ENCODE measurements around the gene CPLX4.
"Not testable (repeated sequence)": the region's sequence is repeated elsewhere in the genome, so short reads cannot be mapped to it uniquely, and the experiment has no call there.

CPLX4 gene

DNA sequence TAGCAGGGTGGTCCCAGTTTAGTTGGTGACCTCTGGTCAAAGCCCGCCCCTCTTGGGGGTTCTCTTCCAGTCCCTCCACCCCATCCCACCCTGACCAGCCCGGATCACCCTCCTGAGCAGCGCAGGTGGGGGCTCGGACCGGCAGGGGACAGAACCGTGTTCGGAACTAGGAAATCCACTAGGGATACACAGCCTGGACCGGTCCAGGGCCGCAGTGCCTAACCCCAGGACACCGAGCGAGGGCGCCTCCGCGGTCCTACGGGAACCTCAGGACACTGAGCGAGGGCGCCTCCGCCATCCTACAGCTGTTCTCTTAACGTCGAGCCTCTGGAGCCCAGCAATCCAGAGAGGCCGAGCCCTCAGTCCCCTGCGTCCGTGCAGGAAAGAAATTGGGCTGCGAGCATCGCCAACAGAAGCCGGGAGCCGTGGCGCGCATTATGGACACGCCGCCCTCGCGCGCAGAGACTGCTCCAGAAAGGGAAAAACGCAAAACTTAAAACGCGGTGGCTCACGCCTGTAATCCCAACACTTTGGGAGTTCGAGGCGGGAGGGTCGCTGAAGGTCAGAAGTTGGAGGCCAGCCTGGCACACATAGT, 53.7 kb downstream of the CPLX4 start:
- Histone ChIP-seq H3K9ac (ENCODE audit: low read length) (no peak overlapping the region), H3K4me2 (ENCODE audit: low read length) (no peak overlapping the region), H3K9me3 (ENCODE audit: insufficient read depth, low read length) (no peaks in the 10 kb centered on the region), H4K20me1 (ENCODE audit: insufficient read depth, low read length) (no peaks in the 10 kb centered on the region), H3K36me3 (replicated peaks; ENCODE audit: low read depth, low read length) (no peaks in the 10 kb centered on the region), H3K27ac (ENCODE audit: low read length) (no peak overlapping the region), H3K4me3 (ENCODE audit: low read length) (no peak overlapping the region), H3K27me3 (ENCODE audit: low read depth, low read length) (no peaks in the 10 kb centered on the region), H2AFZ (ENCODE audit: low read depth, low read length) (no peak overlapping the region), H3K4me1 (ENCODE audit: low read length) (peaks cover 6% of the 10 kb centered on the region; the same call in 1 of the 2 replicates), H3K79me2 (ENCODE audit: low read length) (no peaks in the 10 kb centered on the region)
- no peak for TF ChIP-seq CTCF (IDR thresholded peaks at IDR 0.05; ENCODE audit: low read depth, low read length)
- no peak for TF ChIP-seq EZH2phosphoT487 (IDR thresholded peaks at IDR 0.05; ENCODE audit: low read depth)

DNA sequence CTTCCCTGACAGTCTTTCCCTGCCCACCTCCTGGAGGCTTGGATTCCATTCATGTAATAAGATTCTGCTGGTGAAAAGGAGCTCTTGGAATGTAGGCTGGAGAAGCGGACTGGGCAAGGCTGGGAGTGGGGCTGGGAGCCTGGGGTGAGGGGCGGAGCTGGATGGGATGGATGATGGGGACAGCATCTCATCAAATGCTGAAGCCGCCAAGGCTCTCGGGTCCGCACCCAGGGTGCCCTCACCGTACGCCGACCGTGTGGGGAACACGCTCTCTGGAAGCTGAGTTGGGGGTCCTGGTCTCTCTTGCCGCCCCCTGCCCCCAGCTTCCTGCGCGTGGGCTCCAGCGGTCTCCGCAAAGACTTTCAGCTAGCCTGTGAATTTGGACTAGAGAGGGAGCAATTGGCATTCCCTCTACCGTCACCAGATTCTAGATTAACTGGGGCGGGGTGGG, 54.3 kb downstream of the CPLX4 start:
- Histone ChIP-seq H3K27ac (ENCODE audit: low read length) (no peak overlapping the region), H3K36me3 (replicated peaks; ENCODE audit: low read depth, low read length) (no peaks in the 10 kb centered on the region), H3K4me3 (ENCODE audit: low read length) (no peak overlapping the region), H3K9ac (ENCODE audit: low read length) (no peak overlapping the region), H3K4me2 (ENCODE audit: low read length) (no peak overlapping the region), H4K20me1 (ENCODE audit: insufficient read depth, low read length) (no peaks in the 10 kb centered on the region), H3K4me1 (ENCODE audit: low read length) (peaks cover 6% of the 10 kb centered on the region; the same call in 1 of the 2 replicates), H3K79me2 (ENCODE audit: low read length) (no peaks in the 10 kb centered on the region), H3K9me3 (ENCODE audit: insufficient read depth, low read length) (no peaks in the 10 kb centered on the region), H3K27me3 (ENCODE audit: low read depth, low read length) (no peaks in the 10 kb centered on the region), H2AFZ (ENCODE audit: low read depth, low read length) (no peak overlapping the region)
- no peak for TF ChIP-seq CTCF (IDR thresholded peaks at IDR 0.05; ENCODE audit: low read depth, low read length)
- no peak for TF ChIP-seq EZH2phosphoT487 (IDR thresholded peaks at IDR 0.05; ENCODE audit: low read depth)

- TF ChIP-seq EZH2phosphoT487 (IDR thresholded peaks at IDR 0.05; ENCODE audit: low read depth) (no peak), CTCF (IDR thresholded peaks at IDR 0.05; ENCODE audit: low read depth, low read length) (no peak)
- H3K4me3 ChIP-seq (ENCODE audit: low read length), result no peak overlapping the region
- H4K20me1 ChIP-seq (ENCODE audit: insufficient read depth, low read length), result no peaks in the 10 kb centered on the region
- H3K36me3 ChIP-seq (replicated peaks; ENCODE audit: low read depth, low read length), result no peaks in the 10 kb centered on the region
- H3K9ac ChIP-seq (ENCODE audit: low read length), result no peak overlapping the region
- peaks cover 6% of the 10 kb centered on the region; the same call in 1 of the 2 replicates for H3K4me1 ChIP-seq (ENCODE audit: low read length)
- H3K27me3 ChIP-seq (ENCODE audit: low read depth, low read length), result no peaks in the 10 kb centered on the region
- no peaks in the 10 kb centered on the region for H3K79me2 ChIP-seq (ENCODE audit: low read length)
- H3K9me3 ChIP-seq (ENCODE audit: insufficient read depth, low read length), result no peaks in the 10 kb centered on the region
- no peak overlapping the region for H2AFZ ChIP-seq (ENCODE audit: low read depth, low read length)
- no peak overlapping the region for H3K4me2 ChIP-seq (ENCODE audit: low read length)
- H3K27ac ChIP-seq (ENCODE audit: low read length), result no peak overlapping the region
Measured at GRCh38 chr18:59263661-59264060, 54.8 kb downstream of the CPLX4 start.

DNA sequence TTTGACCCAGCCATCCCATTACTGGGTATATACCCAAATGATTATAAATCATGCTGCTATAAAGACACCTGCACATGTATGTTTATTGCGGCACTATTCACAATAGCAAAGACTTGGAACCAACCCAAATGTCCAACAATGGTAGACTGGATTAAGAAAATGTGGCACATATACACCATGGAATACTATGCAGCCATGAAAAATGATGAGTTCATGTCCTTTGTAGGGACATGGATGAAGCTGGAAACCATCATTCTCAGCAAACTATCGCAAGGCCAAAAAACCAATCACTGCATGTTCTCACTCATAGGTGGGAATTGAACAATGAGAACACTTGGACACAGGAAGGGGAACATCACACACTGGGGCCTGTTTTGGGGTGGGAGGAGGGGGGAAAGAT, 56.2 kb downstream of the CPLX4 start:
- H3K4me3 ChIP-seq (ENCODE audit: low read length); H3K36me3 ChIP-seq (replicated peaks; ENCODE audit: low read depth, low read length); H3K27me3 ChIP-seq (ENCODE audit: low read depth, low read length); H2AFZ ChIP-seq (ENCODE audit: low read depth, low read length); H3K9ac ChIP-seq (ENCODE audit: low read length); H3K4me2 ChIP-seq (ENCODE audit: low read length); H3K27ac ChIP-seq (ENCODE audit: low read length); H3K4me1 ChIP-seq (ENCODE audit: low read length); H3K9me3 ChIP-seq (ENCODE audit: insufficient read depth, low read length); H3K79me2 ChIP-seq (ENCODE audit: low read length); H4K20me1 ChIP-seq (ENCODE audit: insufficient read depth, low read length): not testable (repeated sequence)

GRCh38 chr18:59261842-59262241, 56.6 kb downstream of the CPLX4 start:
- not testable (repeated sequence) for H3K27me3 ChIP-seq (ENCODE audit: low read depth, low read length); H3K4me3 ChIP-seq (ENCODE audit: low read length)

GRCh38 chr18:59255491-59255890, 63.0 kb downstream of the CPLX4 start:
- H3K36me3 ChIP-seq (replicated peaks; ENCODE audit: low read depth, low read length); H3K27ac ChIP-seq (ENCODE audit: low read length); H3K79me2 ChIP-seq (ENCODE audit: low read length); H3K9me3 ChIP-seq (ENCODE audit: insufficient read depth, low read length); H2AFZ ChIP-seq (ENCODE audit: low read depth, low read length); H4K20me1 ChIP-seq (ENCODE audit: insufficient read depth, low read length); H3K4me1 ChIP-seq (ENCODE audit: low read length); H3K4me3 ChIP-seq (ENCODE audit: low read length); H3K4me2 ChIP-seq (ENCODE audit: low read length); H3K9ac ChIP-seq (ENCODE audit: low read length): not testable (repeated sequence)
- peaks cover 21% of the 10 kb centered on the region for H3K27me3 ChIP-seq (ENCODE audit: low read depth, low read length)

More at GRCh38 chr18:59261842-59262241, 56.6 kb downstream of the CPLX4 start:
- not testable (repeated sequence) for H3K79me2 ChIP-seq (ENCODE audit: low read length); H3K9ac ChIP-seq (ENCODE audit: low read length); H4K20me1 ChIP-seq (ENCODE audit: insufficient read depth, low read length); H3K27ac ChIP-seq (ENCODE audit: low read length); H3K9me3 ChIP-seq (ENCODE audit: insufficient read depth, low read length); H2AFZ ChIP-seq (ENCODE audit: low read depth, low read length); H3K4me2 ChIP-seq (ENCODE audit: low read length); H3K36me3 ChIP-seq (replicated peaks; ENCODE audit: low read depth, low read length); H3K4me1 ChIP-seq (ENCODE audit: low read length)
